Measurements from ENCODE around the gene ZFP91.

The ZFP91 gene

GRCh38 chr11:58654079-58654907 is 75.4 kb downstream of the ZFP91 start:
- Histone ChIP-seq H3K27me3 (ENCODE audit: insufficient read depth, insufficient read length) (no peaks in the 10 kb centered on the region), H3K9me3 (ENCODE audit: insufficient read depth, low read length) (no peaks in the 10 kb centered on the region; the same call in 1 of the 2 replicates), H3K4me3 (ENCODE audit: insufficient read length, low read depth) (no peak overlapping the region), H3K4me1 (ENCODE audit: insufficient read depth, insufficient read length) (no peaks in the 10 kb centered on the region), H3K36me3 (ENCODE audit: insufficient read depth, insufficient read length, low read length) (no peaks in the 10 kb centered on the region), H3K9ac (ENCODE audit: insufficient read length, low read depth) (no peak overlapping the region)
- peak; percentile 60 for DNase-seq (ENCODE audit: low read depth, low spot score)
- TF ChIP-seq ZNF274 (IDR thresholded peaks at IDR 0.05; ENCODE audit: low read depth, low read length) = no peak
- no peak for TF ChIP-seq SUZ12 (IDR thresholded peaks at IDR 0.05; ENCODE audit: extremely low read depth, insufficient read depth, insufficient read length)
- no peak for TF ChIP-seq YY1 (IDR thresholded peaks at IDR 0.05; ENCODE audit: insufficient read depth, insufficient read length)

GRCh38 chr11:58654908-58655296 is 76.0 kb downstream of the ZFP91 start:
- H3K4me1 ChIP-seq (ENCODE audit: insufficient read depth, insufficient read length) = no peaks in the 10 kb centered on the region
- no peaks in the 10 kb centered on the region; the same call in 1 of the 2 replicates for H3K9me3 ChIP-seq (ENCODE audit: insufficient read depth, low read length)
- H3K9ac ChIP-seq (ENCODE audit: insufficient read length, low read depth) = no peak overlapping the region
- no peak overlapping the region for H3K4me3 ChIP-seq (ENCODE audit: insufficient read length, low read depth)
- no peak for DNase-seq (ENCODE audit: low read depth, low spot score)
- no peaks in the 10 kb centered on the region for H3K36me3 ChIP-seq (ENCODE audit: insufficient read depth, insufficient read length, low read length)
- no peak for TF ChIP-seq YY1 (IDR thresholded peaks at IDR 0.05; ENCODE audit: insufficient read depth, insufficient read length)
- no peak for TF ChIP-seq ZNF274 (IDR thresholded peaks at IDR 0.05; ENCODE audit: low read depth, low read length)
- no peak for TF ChIP-seq SUZ12 (IDR thresholded peaks at IDR 0.05; ENCODE audit: extremely low read depth, insufficient read depth, insufficient read length)
- no peaks in the 10 kb centered on the region for H3K27me3 ChIP-seq (ENCODE audit: insufficient read depth, insufficient read length)

GRCh38 chr11:58656348-58656747 is 77.5 kb downstream of the ZFP91 start:
- H3K4me3 ChIP-seq (ENCODE audit: insufficient read length, low read depth) = no peak overlapping the region
- H3K27me3 ChIP-seq (ENCODE audit: insufficient read depth, insufficient read length) = no peaks in the 10 kb centered on the region
- DNase-seq (ENCODE audit: low read depth, low spot score) = no peak
- no peaks in the 10 kb centered on the region for H3K36me3 ChIP-seq (ENCODE audit: insufficient read depth, insufficient read length, low read length)
- no peaks in the 10 kb centered on the region; the same call in 1 of the 2 replicates for H3K9me3 ChIP-seq (ENCODE audit: insufficient read depth, low read length)
- H3K4me1 ChIP-seq (ENCODE audit: insufficient read depth, insufficient read length) = no peaks in the 10 kb centered on the region
- no peak overlapping the region for H3K9ac ChIP-seq (ENCODE audit: insufficient read length, low read depth)
- TF ChIP-seq ZNF274 (IDR thresholded peaks at IDR 0.05; ENCODE audit: low read depth, low read length) = no peak
- no peak for TF ChIP-seq YY1 (IDR thresholded peaks at IDR 0.05; ENCODE audit: insufficient read depth, insufficient read length)
- TF ChIP-seq SUZ12 (IDR thresholded peaks at IDR 0.05; ENCODE audit: extremely low read depth, insufficient read depth, insufficient read length) = no peak

- Histone ChIP-seq H3K9ac (ENCODE audit: insufficient read length, low read depth) (no peak overlapping the region), H3K27me3 (ENCODE audit: insufficient read depth, insufficient read length) (peaks cover 3% of the 10 kb centered on the region), H3K4me3 (ENCODE audit: insufficient read length, low read depth) (no peak overlapping the region), H3K9me3 (ENCODE audit: insufficient read depth, low read length) (no peaks in the 10 kb centered on the region), H3K36me3 (ENCODE audit: insufficient read depth, insufficient read length, low read length) (no peaks in the 10 kb centered on the region), H3K4me1 (ENCODE audit: insufficient read depth, insufficient read length) (no peaks in the 10 kb centered on the region)
- DNase-seq (ENCODE audit: low read depth, low spot score) = no peak
- no peak for TF ChIP-seq YY1 (IDR thresholded peaks at IDR 0.05; ENCODE audit: insufficient read depth, insufficient read length)
These were observed 79.8 kb downstream of the ZFP91 start for GRCh38 chr11:58658623-58659022.

- DNase-seq (ENCODE audit: low read depth, low spot score) = no peak
- H3K36me3 ChIP-seq (ENCODE audit: insufficient read depth, insufficient read length, low read length) = no peaks in the 10 kb centered on the region
- peaks cover 4% of the 10 kb centered on the region for H3K27me3 ChIP-seq (ENCODE audit: insufficient read depth, insufficient read length)
- TF ChIP-seq SUZ12 (IDR thresholded peaks at IDR 0.05; ENCODE audit: extremely low read depth, insufficient read depth, insufficient read length) (no peak), ZNF274 (IDR thresholded peaks at IDR 0.05; ENCODE audit: low read depth, low read length) (no peak), YY1 (IDR thresholded peaks at IDR 0.05; ENCODE audit: insufficient read depth, insufficient read length) (no peak)
- no peaks in the 10 kb centered on the region for H3K4me1 ChIP-seq (ENCODE audit: insufficient read depth, insufficient read length)
- no peaks in the 10 kb centered on the region for H3K9me3 ChIP-seq (ENCODE audit: insufficient read depth, low read length)
- no peak overlapping the region for H3K4me3 ChIP-seq (ENCODE audit: insufficient read length, low read depth)
- H3K9ac ChIP-seq (ENCODE audit: insufficient read length, low read depth) = no peak overlapping the region
These were observed 80.5 kb downstream of the ZFP91 start for GRCh38 chr11:58659404-58659803.

- Histone ChIP-seq H3K27me3 (ENCODE audit: insufficient read depth, insufficient read length) (peaks cover 4% of the 10 kb centered on the region), H3K9me3 (ENCODE audit: insufficient read depth, low read length) (no peaks in the 10 kb centered on the region), H3K36me3 (ENCODE audit: insufficient read depth, insufficient read length, low read length) (no peaks in the 10 kb centered on the region), H3K9ac (ENCODE audit: insufficient read length, low read depth) (no peak overlapping the region), H3K4me3 (ENCODE audit: insufficient read length, low read depth) (no peak overlapping the region), H3K4me1 (ENCODE audit: insufficient read depth, insufficient read length) (no peaks in the 10 kb centered on the region)
- TF ChIP-seq ZNF274 (IDR thresholded peaks at IDR 0.05; ENCODE audit: low read depth, low read length) (no peak), YY1 (IDR thresholded peaks at IDR 0.05; ENCODE audit: insufficient read depth, insufficient read length) (no peak)
- DNase-seq (ENCODE audit: low read depth, low spot score) = no peak
These were observed 81.2 kb downstream of the ZFP91 start for GRCh38 chr11:58659910-58660570.

All from NT2/D1 (cell line).